ENCODE results near the gene NEFH.

NEFH gene, protein sequence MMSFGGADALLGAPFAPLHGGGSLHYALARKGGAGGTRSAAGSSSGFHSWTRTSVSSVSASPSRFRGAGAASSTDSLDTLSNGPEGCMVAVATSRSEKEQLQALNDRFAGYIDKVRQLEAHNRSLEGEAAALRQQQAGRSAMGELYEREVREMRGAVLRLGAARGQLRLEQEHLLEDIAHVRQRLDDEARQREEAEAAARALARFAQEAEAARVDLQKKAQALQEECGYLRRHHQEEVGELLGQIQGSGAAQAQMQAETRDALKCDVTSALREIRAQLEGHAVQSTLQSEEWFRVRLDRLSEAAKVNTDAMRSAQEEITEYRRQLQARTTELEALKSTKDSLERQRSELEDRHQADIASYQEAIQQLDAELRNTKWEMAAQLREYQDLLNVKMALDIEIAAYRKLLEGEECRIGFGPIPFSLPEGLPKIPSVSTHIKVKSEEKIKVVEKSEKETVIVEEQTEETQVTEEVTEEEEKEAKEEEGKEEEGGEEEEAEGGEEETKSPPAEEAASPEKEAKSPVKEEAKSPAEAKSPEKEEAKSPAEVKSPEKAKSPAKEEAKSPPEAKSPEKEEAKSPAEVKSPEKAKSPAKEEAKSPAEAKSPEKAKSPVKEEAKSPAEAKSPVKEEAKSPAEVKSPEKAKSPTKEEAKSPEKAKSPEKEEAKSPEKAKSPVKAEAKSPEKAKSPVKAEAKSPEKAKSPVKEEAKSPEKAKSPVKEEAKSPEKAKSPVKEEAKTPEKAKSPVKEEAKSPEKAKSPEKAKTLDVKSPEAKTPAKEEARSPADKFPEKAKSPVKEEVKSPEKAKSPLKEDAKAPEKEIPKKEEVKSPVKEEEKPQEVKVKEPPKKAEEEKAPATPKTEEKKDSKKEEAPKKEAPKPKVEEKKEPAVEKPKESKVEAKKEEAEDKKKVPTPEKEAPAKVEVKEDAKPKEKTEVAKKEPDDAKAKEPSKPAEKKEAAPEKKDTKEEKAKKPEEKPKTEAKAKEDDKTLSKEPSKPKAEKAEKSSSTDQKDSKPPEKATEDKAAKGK

DNA sequence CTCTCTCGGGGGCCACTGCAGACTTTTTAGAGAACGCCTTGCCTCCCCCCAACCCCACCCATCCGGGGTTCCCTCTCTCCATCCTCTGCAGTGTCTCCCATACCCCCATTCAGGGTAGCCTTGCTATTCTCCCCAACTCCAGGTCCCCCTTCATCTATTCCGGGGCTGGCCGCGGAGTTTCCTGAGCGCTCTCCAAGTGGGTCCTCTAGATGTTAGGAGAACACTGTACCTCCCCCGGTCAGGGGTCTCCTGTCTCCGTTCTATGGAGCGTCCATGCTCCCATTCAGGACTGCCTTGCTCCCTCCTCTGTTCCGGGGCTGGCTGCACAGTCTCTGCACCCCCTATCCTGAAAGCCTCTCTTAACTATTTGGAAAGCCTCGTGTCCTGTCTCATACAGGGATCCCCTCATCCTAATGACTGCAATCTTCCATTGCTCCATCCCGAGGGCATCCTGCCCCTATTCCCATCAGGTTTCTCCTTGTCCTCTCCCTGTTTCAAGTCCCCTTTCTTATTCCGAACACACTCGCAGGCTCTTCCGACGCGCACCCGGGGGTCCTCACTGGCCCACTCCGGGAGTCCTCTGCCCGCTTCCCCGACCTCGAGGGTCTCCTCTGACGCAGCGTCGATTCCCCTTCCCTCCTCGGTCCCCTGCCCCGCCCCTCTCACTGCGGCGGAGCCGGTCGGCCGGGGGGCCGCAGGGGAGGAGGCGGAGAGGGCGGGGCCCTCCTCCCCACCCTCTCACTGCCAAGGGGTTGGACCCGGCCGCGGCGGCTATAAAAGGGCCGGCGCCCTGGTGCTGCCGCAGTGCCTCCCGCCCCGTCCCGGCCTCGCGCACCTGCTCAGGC lies at the start of gene NEFH:
Gene NEFH (plus strand): TSS at position 802 of the 845 bp plus-strand sequence. CDS start 45 bp downstream, outside the sequence.
- peaks cover 19% of the 10 kb centered on the region for H3K4me1 ChIP-seq (ENCODE audit: control insufficient read depth, low read length)
- H3K4me2 ChIP-seq (ENCODE audit: low read length): no peak within 1 kb of the TSS
- TF ChIP-seq EZH2phosphoT487 (IDR thresholded peaks at IDR 0.05; ENCODE audit: borderline replicate concordance, low read length): no peak
- TF ChIP-seq, protein P1, sequence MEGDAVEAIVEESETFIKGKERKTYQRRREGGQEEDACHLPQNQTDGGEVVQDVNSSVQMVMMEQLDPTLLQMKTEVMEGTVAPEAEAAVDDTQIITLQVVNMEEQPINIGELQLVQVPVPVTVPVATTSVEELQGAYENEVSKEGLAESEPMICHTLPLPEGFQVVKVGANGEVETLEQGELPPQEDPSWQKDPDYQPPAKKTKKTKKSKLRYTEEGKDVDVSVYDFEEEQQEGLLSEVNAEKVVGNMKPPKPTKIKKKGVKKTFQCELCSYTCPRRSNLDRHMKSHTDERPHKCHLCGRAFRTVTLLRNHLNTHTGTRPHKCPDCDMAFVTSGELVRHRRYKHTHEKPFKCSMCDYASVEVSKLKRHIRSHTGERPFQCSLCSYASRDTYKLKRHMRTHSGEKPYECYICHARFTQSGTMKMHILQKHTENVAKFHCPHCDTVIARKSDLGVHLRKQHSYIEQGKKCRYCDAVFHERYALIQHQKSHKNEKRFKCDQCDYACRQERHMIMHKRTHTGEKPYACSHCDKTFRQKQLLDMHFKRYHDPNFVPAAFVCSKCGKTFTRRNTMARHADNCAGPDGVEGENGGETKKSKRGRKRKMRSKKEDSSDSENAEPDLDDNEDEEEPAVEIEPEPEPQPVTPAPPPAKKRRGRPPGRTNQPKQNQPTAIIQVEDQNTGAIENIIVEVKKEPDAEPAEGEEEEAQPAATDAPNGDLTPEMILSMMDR (IDR thresholded peaks at IDR 0.05; ENCODE audit: low read depth, low read length, poor library complexity, severe bottlenecking): no peak
- no peaks in the 10 kb centered on the region for H3K9me2 ChIP-seq (replicated peaks; ENCODE audit: control insufficient read depth, low read length)
- H3K4me3 ChIP-seq (ENCODE audit: low read length): no peak within 1 kb of the TSS
- H3K79me2 ChIP-seq (ENCODE audit: control insufficient read depth, low read length): no peaks in the 10 kb centered on the region
- H3F3A ChIP-seq (ENCODE audit: control insufficient read depth, insufficient read depth): no peaks in the 10 kb centered on the region
- H3K27me3 ChIP-seq (ENCODE audit: control insufficient read depth, low read length): peaks cover 37% of the 10 kb centered on the region
- H4K20me1 ChIP-seq (ENCODE audit: control insufficient read depth, insufficient read depth, low read depth, low read length): peaks cover 3% of the 10 kb centered on the region
- no peaks in the 10 kb centered on the region for H3K36me3 ChIP-seq (ENCODE audit: control insufficient read depth, low read length)
- no peak within 1 kb of the TSS for H3K27ac ChIP-seq (ENCODE audit: low read depth, low read length)
- H3K9me3 ChIP-seq (ENCODE audit: control insufficient read depth, insufficient read depth, low read length): no peaks in the 10 kb centered on the region

DNA sequence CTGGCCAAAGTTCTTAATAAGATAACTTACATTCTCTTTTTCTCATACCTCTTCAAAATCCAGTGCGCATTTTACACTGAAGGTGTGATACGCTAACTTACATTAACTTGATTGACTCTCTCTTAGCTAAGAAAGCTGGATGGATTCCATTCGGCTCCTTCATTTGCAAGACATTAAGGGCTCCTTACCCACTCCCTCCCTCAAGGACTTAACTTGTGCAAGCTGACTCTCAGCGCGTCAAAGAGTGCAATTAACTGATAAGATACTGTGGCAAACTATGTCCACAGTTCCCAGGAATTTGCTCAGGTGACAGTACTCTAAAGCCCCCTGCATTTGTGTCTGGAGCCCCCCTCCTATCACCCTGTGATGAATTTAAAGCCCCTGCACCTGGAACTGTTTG lies 48.0 kb upstream of the NEFH start:
- Histone ChIP-seq H3F3A (ENCODE audit: control insufficient read depth, insufficient read depth) (no peaks in the 10 kb centered on the region), H3K4me3 (ENCODE audit: low read length) (no peak overlapping the region), H3K9me3 (ENCODE audit: control insufficient read depth, insufficient read depth, low read length) (no peaks in the 10 kb centered on the region), H4K20me1 (ENCODE audit: control insufficient read depth, insufficient read depth, low read depth, low read length) (no peaks in the 10 kb centered on the region), H3K4me1 (ENCODE audit: control insufficient read depth, low read length) (no peaks in the 10 kb centered on the region), H3K79me2 (ENCODE audit: control insufficient read depth, low read length) (no peaks in the 10 kb centered on the region), H3K9me2 (replicated peaks; ENCODE audit: control insufficient read depth, low read length) (no peaks in the 10 kb centered on the region), H3K27me3 (ENCODE audit: control insufficient read depth, low read length) (peaks cover 50% of the 10 kb centered on the region), H3K36me3 (ENCODE audit: control insufficient read depth, low read length) (no peaks in the 10 kb centered on the region), H3K4me2 (ENCODE audit: low read length) (no peak overlapping the region), H3K27ac (ENCODE audit: low read depth, low read length) (no peak overlapping the region)
- TF ChIP-seq EZH2phosphoT487 (IDR thresholded peaks at IDR 0.05; ENCODE audit: borderline replicate concordance, low read length): no peak

DNA sequence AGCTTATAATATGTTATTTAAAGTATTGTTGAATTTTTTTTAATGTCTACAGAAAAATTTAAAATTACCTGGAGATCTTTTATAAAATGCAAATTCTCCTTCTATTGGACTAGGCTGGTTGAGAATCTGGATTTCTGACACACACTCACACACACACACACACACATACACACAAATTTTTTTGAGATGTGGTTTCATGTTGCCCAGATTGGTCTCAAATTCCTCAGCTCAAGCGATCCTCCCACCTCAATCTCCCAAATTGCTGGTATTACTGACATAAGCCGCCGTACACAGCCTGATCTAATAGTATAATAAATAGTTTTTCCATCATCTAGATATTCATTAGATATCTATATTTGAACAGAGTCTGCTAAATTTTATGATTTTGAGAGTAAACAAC lies 46.2 kb upstream of the NEFH start:
- Histone ChIP-seq H3K9me3 (ENCODE audit: control insufficient read depth, insufficient read depth, low read length) (no peaks in the 10 kb centered on the region), H3K4me2 (ENCODE audit: low read length) (no peak overlapping the region), H3K4me3 (ENCODE audit: low read length) (no peak overlapping the region), H4K20me1 (ENCODE audit: control insufficient read depth, insufficient read depth, low read depth, low read length) (no peaks in the 10 kb centered on the region), H3K27me3 (ENCODE audit: control insufficient read depth, low read length) (peaks cover 39% of the 10 kb centered on the region), H3K79me2 (ENCODE audit: control insufficient read depth, low read length) (no peaks in the 10 kb centered on the region), H3K27ac (ENCODE audit: low read depth, low read length) (no peak overlapping the region), H3F3A (ENCODE audit: control insufficient read depth, insufficient read depth) (no peaks in the 10 kb centered on the region), H3K9me2 (replicated peaks; ENCODE audit: control insufficient read depth, low read length) (no peaks in the 10 kb centered on the region), H3K4me1 (ENCODE audit: control insufficient read depth, low read length) (no peaks in the 10 kb centered on the region), H3K36me3 (ENCODE audit: control insufficient read depth, low read length) (no peaks in the 10 kb centered on the region)
- TF ChIP-seq, protein P1 (IDR thresholded peaks at IDR 0.05; ENCODE audit: low read depth, low read length, poor library complexity, severe bottlenecking): no peak
- TF ChIP-seq EZH2phosphoT487 (IDR thresholded peaks at IDR 0.05; ENCODE audit: borderline replicate concordance, low read length): no peak
